HG03108 (cell line): Measurements from ENCODE around the gene LOXL4.

Experiments used
- ATAC-seq: cut with Tn5 transposase; IDR thresholded peaks from one replicate; pipeline ENCODE4 v1.9.1; 2021; ENCODE audit warnings: moderate library complexity; ENCODE audit not compliant: unreplicated experiment

LOXL4 gene

GRCh38 chr10:98265403-98266378, 2.3 kb downstream of the LOXL4 start:
- ATAC-seq: no peak

- ATAC-seq: no peak
Observed at GRCh38 chr10:98264378-98265065, 3.5 kb downstream of the LOXL4 start.

GRCh38 chr10:98263088-98263487, 4.9 kb downstream of the LOXL4 start:
- no peak for ATAC-seq

- no peak for ATAC-seq
Observed at GRCh38 chr10:98262571-98262970, 5.4 kb downstream of the LOXL4 start.

- no peak for ATAC-seq
Observed at GRCh38 chr10:98261436-98262277, 6.3 kb downstream of the LOXL4 start.

GRCh38 chr10:98260752-98261151, 7.2 kb downstream of the LOXL4 start:
- ATAC-seq: no peak

- ATAC-seq: no peak
Observed at GRCh38 chr10:98260350-98260749, 7.6 kb downstream of the LOXL4 start.

- ATAC-seq: no peak
Observed at GRCh38 chr10:98259606-98260315, 8.2 kb downstream of the LOXL4 start.

- ATAC-seq: no peak
Observed at GRCh38 chr10:98258683-98259454, 9.1 kb downstream of the LOXL4 start.

- ATAC-seq: no peak
Observed at GRCh38 chr10:98257961-98258360, 10.0 kb downstream of the LOXL4 start.

GRCh38 chr10:98257198-98257597, 10.8 kb downstream of the LOXL4 start:
- ATAC-seq: no peak

GRCh38 chr10:98256692-98257091, 11.3 kb downstream of the LOXL4 start:
- no peak for ATAC-seq

GRCh38 chr10:98255146-98255877, 12.7 kb downstream of the LOXL4 start:
- no peak for ATAC-seq

- ATAC-seq: no peak
Observed at GRCh38 chr10:98254234-98254974, 13.6 kb downstream of the LOXL4 start.

- ATAC-seq: no peak
Observed at GRCh38 chr10:98253499-98253898, 14.5 kb downstream of the LOXL4 start.

GRCh38 chr10:98252464-98252863, 15.5 kb downstream of the LOXL4 start:
- no peak for ATAC-seq

GRCh38 chr10:98251399-98251798, 16.6 kb downstream of the LOXL4 start:
- no peak for ATAC-seq

- no peak for ATAC-seq
Observed at GRCh38 chr10:98249134-98249533, 18.9 kb downstream of the LOXL4 start.
